ENCODE data around the gene HNF4A. TPM values are rescaled to one million over a fixed set of nuclear protein-coding genes. Genes with fewer than 3 reads are reported as not detected.

The HNF4A gene
- total and polyA plus RNA-seq, 2 experiments from 2014 or later: 0.09 TPM; not detected in 1

- H3K36me3 ChIP-seq: no peaks in the 10 kb centered on the region
- no peak overlapping the region for H3K4me3 ChIP-seq
- H3K27me3 ChIP-seq: peaks cover 3% of the 10 kb centered on the region
- DNase-seq (ENCODE audit: low read depth in 1 of 2, low spot score in 1 of 2): no peak
- H3K27ac ChIP-seq: no peak overlapping the region
- no peak for TF ChIP-seq CTCF (IDR thresholded peaks at IDR 0.05; ENCODE audit: low read depth, low read length)
- H3K9me3 ChIP-seq (ENCODE audit: low read depth): no peaks in the 10 kb centered on the region
- no peaks in the 10 kb centered on the region for H3K4me1 ChIP-seq (ENCODE audit: low read depth)
Measured at GRCh38 chr20:44429419-44430269, 74.1 kb downstream of the HNF4A start.

DNA sequence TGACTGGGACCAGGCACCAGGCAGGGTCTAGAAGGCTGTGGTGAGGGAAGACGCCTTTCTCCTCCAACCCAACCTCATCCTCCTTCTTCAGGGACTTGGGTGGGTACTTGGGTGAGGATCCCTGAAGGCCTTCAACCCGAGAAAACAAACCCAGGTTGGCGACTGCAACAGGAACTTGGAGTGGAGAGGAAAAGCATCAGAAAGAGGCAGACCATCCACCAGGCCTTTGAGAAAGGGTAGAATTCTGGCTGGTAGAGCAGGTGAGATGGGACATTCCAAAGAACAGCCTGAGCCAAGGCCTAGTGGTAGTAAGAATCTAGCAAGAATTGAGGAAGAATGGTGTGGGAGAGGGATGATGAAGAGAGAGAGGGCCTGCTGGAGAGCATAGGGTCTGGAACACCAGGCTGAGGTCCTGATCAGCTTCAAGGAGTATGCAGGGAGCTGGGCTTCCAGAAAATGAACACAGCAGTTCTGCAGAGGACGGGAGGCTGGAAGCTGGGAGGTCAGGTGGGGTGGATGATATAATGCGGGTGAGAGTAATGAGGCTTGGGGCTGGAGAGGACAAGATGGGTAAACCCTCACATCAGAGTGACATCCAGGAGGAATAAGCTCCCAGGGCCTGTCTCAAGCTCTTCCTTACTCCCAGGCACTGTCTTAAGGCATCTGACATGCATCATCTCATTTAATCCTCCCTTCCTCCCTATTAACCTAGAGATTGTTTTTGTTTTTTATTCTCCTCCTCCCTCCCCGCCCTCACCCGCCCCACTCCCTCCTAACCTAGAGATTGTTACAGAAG lies 75.0 kb downstream of the HNF4A start:
- TF ChIP-seq CTCF (IDR thresholded peaks at IDR 0.05; ENCODE audit: low read depth, low read length): no peak
- Histone ChIP-seq H3K27ac (no peak overlapping the region), H3K9me3 (ENCODE audit: low read depth) (no peaks in the 10 kb centered on the region), H3K27me3 (peaks cover 3% of the 10 kb centered on the region), H3K4me1 (ENCODE audit: low read depth) (no peaks in the 10 kb centered on the region), H3K4me3 (no peak overlapping the region), H3K36me3 (no peaks in the 10 kb centered on the region)
- no peak for DNase-seq (ENCODE audit: low read depth in 1 of 2, low spot score in 1 of 2)

DNA sequence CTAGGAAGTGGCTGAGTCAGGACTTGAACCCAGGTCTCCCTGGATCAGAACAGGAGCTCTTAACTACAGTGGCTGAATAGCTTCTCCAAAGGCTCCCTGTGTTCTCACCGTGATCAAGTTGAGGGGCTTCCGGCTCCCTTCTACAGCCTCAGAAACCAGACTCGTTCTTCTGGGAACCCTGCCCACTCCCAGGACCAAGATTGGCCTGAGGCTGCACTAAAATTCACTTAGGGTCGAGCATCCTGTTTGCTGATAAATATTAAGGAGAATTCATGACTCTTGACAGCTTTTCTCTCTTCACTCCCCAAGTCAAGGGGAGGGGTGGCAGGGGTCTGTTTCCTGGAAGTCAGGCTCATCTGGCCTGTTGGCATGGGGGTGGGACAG lies 75.6 kb downstream of the HNF4A start:
- no peaks in the 10 kb centered on the region for H3K4me1 ChIP-seq (ENCODE audit: low read depth)
- no peaks in the 10 kb centered on the region for H3K36me3 ChIP-seq
- no peak for TF ChIP-seq CTCF (IDR thresholded peaks at IDR 0.05; ENCODE audit: low read depth, low read length)
- no peaks in the 10 kb centered on the region for H3K9me3 ChIP-seq (ENCODE audit: low read depth)
- DNase-seq (ENCODE audit: low read depth in 1 of 2, low spot score in 1 of 2): peak in 1 of 2 donors; percentile 19
- H3K27me3 ChIP-seq: no peaks in the 10 kb centered on the region
- H3K27ac ChIP-seq: no peak overlapping the region
- no peak overlapping the region for H3K4me3 ChIP-seq

DNA sequence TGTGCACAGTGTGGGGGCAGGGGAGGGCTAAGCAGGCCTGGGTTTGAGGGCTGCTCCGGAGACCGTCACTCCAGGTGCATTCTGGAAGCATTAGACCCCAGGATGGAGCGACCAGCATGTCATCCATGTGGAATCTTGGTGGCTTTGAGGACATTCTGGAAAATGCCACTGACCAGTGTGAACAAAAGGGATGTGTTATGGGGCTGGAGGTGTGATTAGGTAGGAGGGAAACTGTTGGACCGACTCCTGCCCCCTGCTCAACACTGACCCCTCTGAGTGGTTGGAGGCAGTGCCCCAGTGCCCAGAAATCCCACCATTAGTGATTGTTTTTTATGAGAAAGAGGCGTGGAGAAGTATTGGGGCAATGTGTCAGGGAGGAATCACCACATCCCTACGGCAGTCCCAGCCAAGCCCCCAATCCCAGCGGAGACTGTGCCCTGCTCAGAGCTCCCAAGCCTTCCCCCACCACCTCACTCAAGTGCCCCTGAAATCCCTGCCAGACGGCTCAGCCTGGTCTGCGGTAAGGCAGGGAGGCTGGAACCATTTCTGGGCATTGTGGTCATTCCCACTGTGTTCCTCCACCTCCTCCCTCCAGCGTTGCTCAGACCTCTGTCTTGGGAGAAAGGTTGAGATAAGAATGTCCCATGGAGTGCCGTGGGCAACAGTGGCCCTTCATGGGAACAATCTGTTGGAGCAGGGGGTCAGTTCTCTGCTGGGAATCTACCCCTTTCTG lies 76.2 kb downstream of the HNF4A start:
- peak in 1 of 2 donors; percentile 45 for DNase-seq (ENCODE audit: low read depth in 1 of 2, low spot score in 1 of 2)
- no peak for TF ChIP-seq CTCF (IDR thresholded peaks at IDR 0.05; ENCODE audit: low read depth, low read length)
- no peaks in the 10 kb centered on the region for H3K27me3 ChIP-seq

More for the DNA sequence above, 76.2 kb downstream of the HNF4A start:
- no peak overlapping the region for H3K27ac ChIP-seq
- H3K4me3 ChIP-seq: no peak overlapping the region
- no peaks in the 10 kb centered on the region for H3K36me3 ChIP-seq
- H3K9me3 ChIP-seq (ENCODE audit: low read depth): no peaks in the 10 kb centered on the region
- no peaks in the 10 kb centered on the region for H3K4me1 ChIP-seq (ENCODE audit: low read depth)

All from cardiac muscle cell (in vitro differentiated cells and primary cell).